B cell (primary cell): ENCODE results near the gene FAM186B. TPM values are rescaled to one million over a fixed set of nuclear protein-coding genes. Genes with fewer than 3 reads are reported as not detected.
A peak's percentile ranks its signal among the peaks of the same experiment; 100 is the strongest.

Experiments
- ATAC-seq: fragments of 200-7000 bp; cut with Tn5 transposase; one replicate; pipeline ENCODE4 v1.10.0; 2021; ENCODE audit warnings: low read depth, mild to moderate bottlenecking, moderate number of reproducible peaks, moderate library complexity
- CTCF ChIA-PET: fragments of 350-600 bp; sonication (Branson Sonifier 250); formaldehyde crosslinking; loops from one replicate; lab custom pipeline; 2021; ENCODE audit warnings: antibody characterized with exemption, inconsistent platforms; lab: Charles Lee
- POLR2A ChIA-PET: fragments of 350-600 bp; sonication (Branson Sonifier 250); formaldehyde crosslinking; loops from one replicate; lab custom pipeline; 2021; ENCODE audit warnings: antibody characterized with exemption; lab: Charles Lee
- DNase-seq: peaks from one replicate; pipeline ENCODE4 v3.0.0; 2013
- H2AFZ ChIP-seq: 2 replicates; pipeline ENCODE4 v1.6.1; 2012; ENCODE audit warnings: mild to moderate bottlenecking, low read depth, low read length; ENCODE audit not compliant: insufficient read depth, poor library complexity, severe bottlenecking
- H3K27ac ChIP-seq, 2 donors: 1 replicate in 1 of 2; 2 replicates in 1 of 2; pipeline ENCODE4 v1.5.1; 2012 to 2013; ENCODE audit warnings: low read length in 2 of 2, mild to moderate bottlenecking in 2 of 2, moderate library complexity in 1 of 2
- H3K27me3 ChIP-seq, 4 experiments: fragments of 200-600 bp in 1 of 4; sonication (generic) in 1 of 4; replicated peaks in 1 of 4; 1 replicate in 2 of 4; 2 replicates in 2 of 4; pipeline versions ENCODE4 v1.6.1 to v1.7.0; 2013 to 2016; ENCODE audit warnings: low read length in 3 of 4, mild to moderate bottlenecking in 2 of 4, mixed read lengths in 1 of 4, moderate library complexity in 1 of 4; ENCODE audit not compliant: insufficient read depth in 4 of 4, control insufficient read depth in 3 of 4; ENCODE audit errors: control extremely low read depth in 1 of 4
- H3K36me3 ChIP-seq, 2 experiments: replicated peaks in 1 of 2; 1 replicate in 1 of 2; 2 replicates in 1 of 2; pipeline versions ENCODE4 v1.6.1 to v1.7.1; 2013; ENCODE audit warnings: low read length in 1 of 2; ENCODE audit not compliant: insufficient read depth in 2 of 2, control insufficient read depth in 1 of 2; ENCODE audit errors: control extremely low read depth in 1 of 2, extremely low read depth in 1 of 2
- H3K4me1 ChIP-seq, 2 donors: fragments of 200-600 bp in 1 of 2; sonication (generic) in 1 of 2; 1 replicate in 1 of 2; 2 replicates in 1 of 2; pipeline versions ENCODE4 v1.5.1 to v1.6.1; 2013 to 2017; ENCODE audit warnings: low read length in 2 of 2; ENCODE audit not compliant: control insufficient read depth in 2 of 2, insufficient read depth in 2 of 2
- H3K4me2 ChIP-seq: replicated peaks from 2 replicates; pipeline ENCODE3; 2012; ENCODE audit warnings: mild to moderate bottlenecking, low read depth, low read length; ENCODE audit not compliant: poor library complexity, severe bottlenecking
- H3K4me3 ChIP-seq, 5 experiments: fragments of 200-600 bp in 1 of 5; sonication (generic) in 1 of 5; 1 replicate in 3 of 5; 2 replicates in 2 of 5; pipeline versions ENCODE4 v1.5.1 to v1.7.0; 2011 to 2016; ENCODE audit warnings: low read length in 4 of 5, mild to moderate bottlenecking in 4 of 5, low read depth in 2 of 5, control low read depth in 1 of 5, moderate library complexity in 1 of 5; ENCODE audit not compliant: insufficient read depth in 1 of 5; ENCODE audit errors: control extremely low read depth in 1 of 5, extremely low read depth in 1 of 5
- H3K79me2 ChIP-seq: fragments of 200-600 bp; sonication (generic); one replicate; pipeline ENCODE4 v1.6.0; 2016; ENCODE audit warnings: low read length; ENCODE audit not compliant: control insufficient read depth, insufficient read depth
- H3K9ac ChIP-seq: fragments of 200-600 bp; sonication (generic); 2 replicates; pipeline ENCODE4 v1.6.1; 2017; ENCODE audit warnings: mild to moderate bottlenecking, low read length, moderate library complexity
- H3K9me3 ChIP-seq, 3 donors: one replicate each; pipeline versions ENCODE4 v1.6.1 to v1.7.1; 2013; ENCODE audit warnings: low read length in 2 of 3; ENCODE audit not compliant: control insufficient read depth in 2 of 3, insufficient read depth in 1 of 3; ENCODE audit errors: control extremely low read depth in 1 of 3
- H4K20me1 ChIP-seq: 2 replicates; pipeline ENCODE4 v1.6.0; 2012; ENCODE audit warnings: mild to moderate bottlenecking, low read length; ENCODE audit not compliant: insufficient read depth, control insufficient read depth, poor library complexity, severe bottlenecking
- H3K27ac Mint-ChIP-seq: one replicate; pipeline ENCODE4 v1.8.0; 2021; ENCODE audit warnings: mixed read lengths
- H3K27me3 Mint-ChIP-seq: one replicate; pipeline ENCODE4 v1.8.0; 2021; ENCODE audit warnings: mixed read lengths
- H3K4me1 Mint-ChIP-seq: one replicate; pipeline ENCODE4 v1.8.0; 2021; ENCODE audit warnings: mixed read lengths
- H3K4me3 Mint-ChIP-seq: one replicate; pipeline ENCODE4 v1.8.0; 2021; ENCODE audit warnings: mixed read lengths
- H3K9me3 Mint-ChIP-seq: one replicate; pipeline ENCODE4 v1.8.0; 2022; ENCODE audit warnings: mixed read lengths; ENCODE audit not compliant: insufficient read depth
- EZH2 ChIP-seq: IDR thresholded peaks from 2 replicates; pipeline ENCODE4 v1.6.1; 2012; ENCODE audit warnings: borderline replicate concordance, low read depth, mild to moderate bottlenecking, moderate library complexity, low read length; ENCODE audit not compliant: insufficient read depth, poor library complexity, severe bottlenecking
- WGBS: methylation state at CpG from one replicate; pipeline ENCODE4 v1.1.5; 2013; ENCODE audit warnings: missing lambda C conversion rate; ENCODE audit not compliant: insufficient coverage; 5-methylcytosine and 5-hydroxymethylcytosine counted together
- intact Hi-C: fragments of 100-400 bp; cut with micrococcal nuclease; formaldehyde crosslinking; loops from one replicate; pipeline ENCODE4 v1.10.0; 2022
- polyA plus RNA-seq: library from polyadenylated mRNA; depleted of rRNA; stranded (reverse); fragments of >200 nt; gene quantifications from 2 replicates; pipeline ENCODE4 v1.2.3, GENCODE V29; 2012
- total RNA-seq, 2 donors: library from RNA; stranded (reverse); fragments of 120-200 nt in 1 of 2; gene quantifications; 1 replicate in 1 of 2; 2 replicates in 1 of 2; pipeline versions ENCODE4 v1.2.3 to v1.2.4, GENCODE V29; 2013 to 2022
- TF ChIP-seq, protein P1 (sequence below): fragments of 200-600 bp; IDR thresholded peaks from one replicate; pipeline ENCODE4 v1.8.0; 2022; ENCODE audit warnings: antibody characterized with exemption, mild to moderate bottlenecking

The FAM186B gene
- total and polyA plus RNA-seq, 2 donors (not counting 1 experiment from before 2014, with no cell fraction given): 0.13 to 0.47 TPM

DNA sequence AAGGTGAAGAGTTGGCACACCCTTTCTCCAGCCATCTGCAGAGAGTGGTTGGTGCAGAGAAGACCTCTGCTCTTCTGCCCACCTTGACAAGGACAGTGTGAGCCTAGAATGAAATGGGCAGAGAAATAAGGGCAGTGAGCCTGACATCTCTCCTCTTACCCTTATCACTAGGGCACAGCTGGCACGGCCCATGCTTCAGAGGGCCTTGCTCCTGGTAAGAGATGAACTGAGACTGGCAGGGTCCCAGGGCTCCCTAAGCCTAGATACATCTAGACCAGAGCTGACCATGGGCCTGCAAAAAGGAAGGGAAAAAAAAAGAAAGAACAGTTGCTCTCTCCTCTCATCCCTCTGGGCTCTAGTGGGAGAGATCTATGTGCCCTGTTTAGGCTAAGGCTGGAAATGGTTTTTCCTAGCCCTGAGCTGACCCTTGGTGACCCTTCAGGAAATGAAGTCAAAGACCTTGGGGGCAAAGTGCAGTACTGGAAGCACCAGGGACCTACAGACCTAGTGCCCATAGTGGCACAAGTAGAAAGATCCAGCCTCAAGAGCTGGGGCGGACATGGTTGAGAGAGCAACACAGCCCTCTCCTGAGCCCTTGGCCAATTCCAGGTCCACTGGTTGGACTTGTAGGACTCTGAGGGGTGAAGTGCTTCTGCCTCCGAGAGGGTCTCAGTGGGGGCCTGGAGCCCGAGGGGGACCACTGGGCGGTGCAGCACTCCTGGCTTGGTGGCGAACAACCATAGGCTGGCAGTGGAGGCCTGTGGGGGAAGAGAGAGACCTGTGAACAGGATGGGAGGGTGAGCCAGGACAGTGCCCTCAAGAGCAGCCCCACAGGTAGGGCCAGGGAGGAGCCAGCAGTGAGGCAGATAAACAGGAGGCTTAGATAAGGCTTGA is 40.0 kb upstream of the FAM186B start:
- 96% methylated on average over 5 of the region's 6 CpGs for WGBS
- no peak overlapping the region for H3K4me3 Mint-ChIP-seq
- H3K27ac ChIP-seq: peak overlapping the region in 1 of 2 donors; percentile 52

More for the DNA sequence above, 40.0 kb upstream of the FAM186B start:
- Histone ChIP-seq H3K4me1 (peaks cover 16 to 18% of the 10 kb centered on the region in 2 donors), H4K20me1 (no peaks in the 10 kb centered on the region), H3K9ac (no peak overlapping the region), H3K4me2 (peak overlapping the region; percentile 33), H3K9me3 (no peaks in the 10 kb centered on the region), H3K36me3 (peaks cover 3 to 62% of the 10 kb centered on the region in 2 experiments), H2AFZ (peak overlapping the region; percentile 17), H3K79me2 (no peaks in the 10 kb centered on the region), H3K27me3 (no peaks in the 10 kb centered on the region), H3K4me3 (no peak overlapping the region)
- no peak for DNase-seq
- ATAC-seq: no peak
- Mint-ChIP-seq H3K27ac (peak overlapping the region; percentile 76), H3K4me1 (peaks cover 18% of the 10 kb centered on the region), H3K27me3 (no peaks in the 10 kb centered on the region), H3K9me3 (no peaks in the 10 kb centered on the region)
- ChIA-PET POLR2A (interaction anchor here (0.6 to 3.0 kb wide), 4 partner anchors 16 to 61 kb away, joined by 3 to 20 read pairs (median 8); partner anchors contain the start of gene FMNL3), CTCF (interaction anchor here (0.7 to 12.5 kb wide), 26 partner anchors 9 to 1782 kb away, joined by 3 to 372 read pairs (median 6); partner anchors contain the start of genes FMNL3, PRPF40B and TMBIM6)
- TF ChIP-seq, protein P1, sequence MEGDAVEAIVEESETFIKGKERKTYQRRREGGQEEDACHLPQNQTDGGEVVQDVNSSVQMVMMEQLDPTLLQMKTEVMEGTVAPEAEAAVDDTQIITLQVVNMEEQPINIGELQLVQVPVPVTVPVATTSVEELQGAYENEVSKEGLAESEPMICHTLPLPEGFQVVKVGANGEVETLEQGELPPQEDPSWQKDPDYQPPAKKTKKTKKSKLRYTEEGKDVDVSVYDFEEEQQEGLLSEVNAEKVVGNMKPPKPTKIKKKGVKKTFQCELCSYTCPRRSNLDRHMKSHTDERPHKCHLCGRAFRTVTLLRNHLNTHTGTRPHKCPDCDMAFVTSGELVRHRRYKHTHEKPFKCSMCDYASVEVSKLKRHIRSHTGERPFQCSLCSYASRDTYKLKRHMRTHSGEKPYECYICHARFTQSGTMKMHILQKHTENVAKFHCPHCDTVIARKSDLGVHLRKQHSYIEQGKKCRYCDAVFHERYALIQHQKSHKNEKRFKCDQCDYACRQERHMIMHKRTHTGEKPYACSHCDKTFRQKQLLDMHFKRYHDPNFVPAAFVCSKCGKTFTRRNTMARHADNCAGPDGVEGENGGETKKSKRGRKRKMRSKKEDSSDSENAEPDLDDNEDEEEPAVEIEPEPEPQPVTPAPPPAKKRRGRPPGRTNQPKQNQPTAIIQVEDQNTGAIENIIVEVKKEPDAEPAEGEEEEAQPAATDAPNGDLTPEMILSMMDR: no peak
- no peak for TF ChIP-seq EZH2
- intact Hi-C loops: loop anchor here (2.0 kb wide), 1 partner anchor 53 kb away; no protein-coding TSS in a partner anchor
